Subcutaneous adipose tissue (tissue), 4 donors: Measurements from ENCODE around the gene KLHL35. TPM values are rescaled to one million over a fixed set of nuclear protein-coding genes. Genes with fewer than 3 reads are reported as not detected.

ENCODE experiments used
- CTCF ChIP-seq: fragments of 450-650 bp; IDR thresholded peaks from one replicate; pipeline ENCODE4 v1.5.1; 2016; ENCODE audit warnings: low read depth, mild to moderate bottlenecking, control low read depth, antibody characterized with exemption, moderate library complexity
- total RNA-seq, 4 donors: library from RNA; depleted of rRNA; stranded (reverse); fragments of >200 nt; gene quantifications; one replicate each; pipeline ENCODE4 v1.1.0, GENCODE V29; 2016

Gene KLHL35
- 1 to 10 TPM in 2 of 4 donors, under 1 TPM in 1, not detected in 1; 0.82 to 1.3 (median 1.1) TPM for total RNA-seq

- no peak for TF ChIP-seq CTCF
These were observed at the start of gene KLHL35 for GRCh38 chr11:75432911-75433321. Gene KLHL35 (minus strand): TSS chr11:75433203. CDS start chr11:75430629, 2,574 bp downstream.

DNA sequence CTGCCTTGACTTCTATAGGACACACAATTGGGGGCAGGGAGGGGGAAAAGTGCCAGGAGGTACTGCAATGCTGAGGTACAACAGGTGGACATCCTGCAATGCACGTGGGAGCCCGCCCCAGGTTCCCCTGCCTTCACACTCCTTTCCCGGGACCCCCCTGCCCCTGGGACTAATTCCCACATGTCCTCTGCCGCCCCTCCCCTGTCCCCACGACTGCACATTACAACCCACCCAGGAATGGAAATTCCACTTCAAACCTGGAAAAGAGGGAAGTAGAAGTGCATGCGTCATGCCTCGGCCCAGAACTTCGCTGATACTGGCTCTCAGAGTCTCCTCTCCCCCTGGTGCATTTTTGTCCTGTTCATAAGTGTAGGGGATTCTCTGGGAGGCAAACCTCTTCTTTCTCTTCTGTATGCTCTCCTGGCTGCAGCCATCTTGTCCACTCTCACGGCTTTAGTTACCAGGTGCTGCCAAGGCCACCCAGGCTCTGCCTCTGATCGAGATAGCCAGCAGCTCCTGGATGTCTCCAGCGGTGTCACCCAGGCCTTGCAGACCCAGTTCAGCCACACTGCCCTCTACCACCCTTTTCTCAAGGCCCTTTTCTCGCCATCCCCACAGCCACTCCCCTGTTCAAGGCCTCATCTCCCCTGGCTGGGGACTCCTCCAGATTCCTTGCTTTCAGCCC lies 49.1 kb upstream of the KLHL35 start:
- no peak for TF ChIP-seq CTCF

GRCh38 chr11:75481223-75481921 lies 48.4 kb upstream of the KLHL35 start:
- TF ChIP-seq CTCF, result no peak

- no peak for TF ChIP-seq CTCF
These were observed 47.5 kb upstream of the KLHL35 start for GRCh38 chr11:75480185-75481175.

- TF ChIP-seq CTCF, result no peak
These were observed 46.7 kb upstream of the KLHL35 start for GRCh38 chr11:75479597-75480145.

DNA sequence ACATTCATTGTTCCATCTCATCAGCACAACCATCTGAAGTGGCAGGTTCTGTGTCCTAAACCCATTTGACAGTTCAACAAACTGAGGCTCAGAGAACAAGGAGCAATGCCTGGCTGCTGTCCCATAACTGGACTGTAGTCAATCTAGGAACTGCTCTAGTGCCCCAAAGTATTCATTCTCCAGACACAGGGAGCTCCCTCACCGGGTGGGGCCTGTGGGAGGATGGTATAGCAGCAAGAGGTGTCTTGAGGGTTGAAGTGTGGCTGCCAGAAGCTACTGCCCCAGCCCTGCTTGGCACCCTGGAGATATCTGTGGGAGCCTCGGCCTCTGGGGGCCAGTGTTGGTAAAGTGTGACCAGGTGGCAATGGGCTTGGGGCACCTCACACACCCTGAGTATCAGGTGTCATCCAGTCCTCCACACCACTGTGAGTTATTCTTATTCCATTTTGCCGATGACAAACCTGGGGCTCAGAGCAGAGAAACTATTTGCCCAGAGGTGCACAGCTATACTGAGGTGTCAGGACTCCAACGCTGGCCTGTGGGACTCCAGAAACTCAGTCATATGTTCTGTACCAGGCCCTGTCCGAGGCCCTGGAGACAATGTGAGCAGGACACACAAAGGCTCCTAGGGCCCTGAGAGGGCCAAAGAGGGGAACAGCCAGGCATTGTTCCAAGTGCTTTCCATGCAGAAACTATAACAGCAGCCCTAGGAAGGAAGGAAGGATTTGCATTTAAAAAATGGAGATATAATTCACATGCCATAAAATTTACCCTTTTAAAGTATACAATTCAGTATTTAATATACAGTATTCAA lies 46.0 kb upstream of the KLHL35 start:
- no peak for TF ChIP-seq CTCF
